Measurements from ENCODE around the gene TMEM42. TPM values are rescaled to one million over a fixed set of nuclear protein-coding genes. Genes with fewer than 3 reads are reported as not detected.

The TMEM42 gene
- total RNA-seq = 11.9 and 12.0 TPM in 2 replicates

DNA sequence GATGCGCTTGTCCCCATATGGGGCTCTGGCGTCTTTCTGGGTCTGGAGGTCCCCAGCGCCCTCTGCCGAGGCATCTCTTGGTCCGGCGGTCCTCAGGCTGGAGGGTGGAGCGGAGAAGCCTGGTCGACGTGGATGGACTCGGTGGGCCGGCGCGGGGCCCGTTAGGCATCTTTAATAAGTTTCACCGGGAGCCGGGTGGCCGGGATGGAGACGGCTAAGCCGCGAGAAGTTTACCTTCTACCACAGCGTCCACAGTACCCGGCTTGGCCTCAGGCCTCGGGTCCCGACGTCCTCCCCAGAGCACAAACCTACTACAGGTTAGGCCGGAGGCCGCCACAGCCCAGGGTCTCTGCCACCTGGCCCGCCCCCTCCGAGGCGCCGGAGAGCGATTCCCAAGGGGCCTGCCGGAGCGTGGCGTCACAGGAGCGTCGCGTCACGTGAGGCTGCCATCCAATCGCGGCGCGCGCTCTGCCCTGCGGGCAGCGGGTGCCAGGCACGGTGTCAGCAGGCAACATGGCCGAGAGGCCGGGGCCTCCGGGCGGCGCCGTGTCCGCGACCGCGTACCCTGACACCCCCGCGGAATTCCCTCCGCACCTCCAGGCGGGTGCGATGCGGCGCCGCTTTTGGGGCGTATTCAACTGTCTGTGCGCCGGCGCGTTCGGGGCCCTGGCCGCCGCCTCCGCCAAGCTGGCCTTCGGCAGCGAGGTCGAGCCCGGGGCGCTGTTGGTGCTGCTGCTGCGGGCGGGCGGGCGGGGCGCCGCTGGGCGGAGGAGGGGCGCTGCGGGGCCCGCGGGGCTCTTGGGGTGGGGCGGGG lies at the start of gene TMEM42:
Gene TMEM42, plus strand, starts transcription at position 501 of the 814 bp plus-strand sequence. Its CDS starts 13 bp downstream, at position 514.

DNA sequence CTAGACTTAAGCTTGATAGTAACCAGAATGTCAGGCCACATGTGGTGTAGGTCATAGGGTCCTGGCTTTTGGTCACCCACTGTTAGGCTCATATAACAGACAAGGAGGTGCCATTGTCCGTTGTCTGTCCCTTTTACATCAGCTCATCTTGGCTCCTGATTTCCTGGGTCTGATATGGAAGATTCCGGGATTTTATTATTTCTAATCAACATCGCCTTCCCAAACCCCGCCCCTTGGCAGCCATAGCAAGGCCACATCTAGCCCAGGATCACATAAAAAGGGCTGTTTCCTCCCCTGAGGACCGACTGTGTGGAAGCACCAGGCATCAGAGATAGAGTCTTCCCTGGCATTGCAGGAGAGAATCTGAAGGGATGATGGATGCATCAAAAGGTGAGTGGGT lies 12.6 kb downstream of the TMEM42 start, which contains the start of gene TGM4:
Gene TGM4, plus strand, starts transcription at position 301 of the 400 bp plus-strand sequence. Its CDS starts 71 bp downstream, at position 372.

Other genes starting within 250 kb of the TMEM42 start
- 8.8 and 10.6 TPM in 2 replicates for gene ZNF197, start 236.9 kb upstream of the TMEM42 start, total RNA-seq
- gene ZNF35, start 213.2 kb upstream of the TMEM42 start, total RNA-seq = 15.8 and 21.4 TPM in 2 replicates
- gene ZNF502, start 149.3 kb upstream of the TMEM42 start, total RNA-seq = 3.6 and 3.9 TPM in 2 replicates
- gene ZNF501, start 132.3 kb upstream of the TMEM42 start, total RNA-seq = 3.2 and 5.8 TPM in 2 replicates
- gene KIAA1143, start 100.3 kb upstream of the TMEM42 start, total RNA-seq = 16.2 and 18.8 TPM in 2 replicates
- 15.3 and 19.9 TPM in 2 replicates for gene KIF15, start 100.1 kb upstream of the TMEM42 start, total RNA-seq
- gene TGM4, start 12.7 kb downstream of the TMEM42 start, total RNA-seq = 0.15 TPM in 1 of 2 replicates, not detected in the other
- gene ZDHHC3, start 114.3 kb downstream of the TMEM42 start, total RNA-seq = 28.9 and 37.7 TPM in 2 replicates
- 66.9 and 96.8 TPM in 2 replicates for gene EXOSC7, start 114.3 kb downstream of the TMEM42 start, total RNA-seq
- gene CLEC3B, start 164.4 kb downstream of the TMEM42 start, total RNA-seq = 0.32 and 0.61 TPM in 2 replicates